GM18909 (cell line): Measurements from ENCODE around the gene IKBKE.

Source experiments
- ATAC-seq: cut with Tn5 transposase; IDR thresholded peaks from one replicate; pipeline ENCODE4 v1.9.1; 2021; ENCODE audit warnings: mild to moderate bottlenecking; ENCODE audit not compliant: unreplicated experiment, poor library complexity

IKBKE gene

DNA sequence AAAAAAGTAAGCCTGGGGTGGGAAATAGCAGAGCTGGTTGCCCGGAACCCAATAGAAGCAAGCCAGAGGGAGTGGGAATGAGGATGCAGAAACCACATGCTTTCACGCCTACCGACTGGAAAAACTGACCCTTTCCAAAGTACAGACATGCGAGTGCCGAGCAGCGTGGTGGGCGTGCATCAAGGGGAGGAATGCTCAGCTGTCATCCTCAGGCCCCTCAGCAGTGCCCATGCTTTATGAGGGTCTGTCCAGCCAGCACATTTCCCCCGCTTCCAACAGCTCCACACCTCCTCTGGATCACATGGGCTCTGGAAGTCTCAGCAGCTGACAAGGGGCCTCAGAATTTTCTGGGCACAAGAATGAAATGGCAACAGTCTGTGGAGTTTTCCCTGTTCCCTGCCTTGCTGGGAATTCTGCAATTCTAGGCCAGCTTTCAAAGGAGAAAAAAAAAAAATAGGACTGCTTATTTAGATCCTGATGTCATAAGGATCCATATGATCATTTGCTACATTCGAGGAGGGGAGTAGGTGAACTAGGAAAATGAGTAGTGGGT, 19.1 kb upstream of the IKBKE start:
- no peak for ATAC-seq

DNA sequence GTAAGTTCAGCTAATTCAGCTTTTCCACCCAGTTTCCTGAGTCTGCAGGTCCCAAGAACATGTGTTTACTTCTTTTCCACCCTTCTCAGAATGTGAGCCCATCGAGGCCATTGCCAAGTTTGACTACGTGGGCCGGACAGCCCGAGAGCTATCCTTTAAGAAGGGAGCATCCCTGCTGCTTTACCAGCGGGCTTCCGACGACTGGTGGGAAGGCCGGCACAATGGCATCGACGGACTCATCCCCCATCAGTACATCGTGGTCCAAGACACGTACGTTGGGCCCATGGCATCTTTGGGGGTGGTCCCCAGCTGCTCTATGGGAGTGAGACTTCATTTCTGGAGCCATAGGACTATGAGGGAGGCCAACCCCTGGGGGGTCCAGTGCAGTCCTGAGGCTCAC, 17.2 kb upstream of the IKBKE start:
- no peak for ATAC-seq

DNA sequence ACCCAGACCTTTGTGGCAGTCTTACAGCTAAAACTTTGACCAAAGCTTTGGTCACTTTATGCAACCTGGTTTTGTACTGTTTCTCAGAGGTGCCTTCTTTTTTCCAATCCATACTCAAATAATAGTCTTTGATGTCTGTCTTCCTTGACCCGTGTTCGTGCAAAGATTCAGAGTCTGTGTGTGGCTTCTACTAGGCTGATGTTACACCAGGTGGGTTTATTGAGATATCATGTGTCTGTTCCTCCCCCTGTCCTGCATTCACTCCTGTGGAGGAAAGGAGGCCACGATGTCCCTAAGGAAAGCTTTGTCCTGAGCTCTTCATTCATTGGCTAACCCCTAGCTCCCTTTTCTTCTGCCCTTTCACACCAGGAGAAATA, 15.0 kb upstream of the IKBKE start:
- ATAC-seq = no peak

DNA sequence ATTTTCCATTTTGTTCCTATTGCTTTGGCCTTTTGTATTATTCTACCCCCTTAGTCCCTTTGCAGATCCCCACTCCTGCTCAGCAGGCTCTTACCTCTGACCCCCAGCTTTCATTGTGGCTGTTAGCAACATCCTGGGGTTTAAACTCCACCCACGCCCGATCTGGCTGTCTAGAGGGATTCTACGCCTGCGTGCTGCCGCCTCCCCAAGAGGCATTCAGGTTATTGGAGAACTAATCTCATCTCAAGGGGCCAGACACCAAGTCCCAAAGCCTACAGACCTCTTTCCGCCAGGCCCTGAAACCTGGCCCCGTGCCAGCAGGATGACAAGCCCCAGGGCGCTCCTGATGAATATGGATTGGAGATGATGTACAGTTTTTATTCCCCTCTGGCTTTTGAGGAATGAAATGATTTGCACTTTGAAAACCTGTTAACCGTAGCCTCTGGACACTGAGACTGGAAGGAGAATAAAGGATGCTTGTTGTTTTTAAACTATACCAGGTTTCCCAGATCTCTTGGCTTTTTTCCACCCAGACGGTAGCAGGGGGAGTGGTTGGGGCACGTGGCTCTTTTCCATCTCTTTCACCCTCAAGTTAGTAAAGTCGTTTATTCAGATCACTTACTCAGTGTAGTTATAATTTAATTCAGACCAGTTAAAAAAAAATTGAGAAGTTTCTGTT, 14.5 kb upstream of the IKBKE start:
- no peak for ATAC-seq

DNA sequence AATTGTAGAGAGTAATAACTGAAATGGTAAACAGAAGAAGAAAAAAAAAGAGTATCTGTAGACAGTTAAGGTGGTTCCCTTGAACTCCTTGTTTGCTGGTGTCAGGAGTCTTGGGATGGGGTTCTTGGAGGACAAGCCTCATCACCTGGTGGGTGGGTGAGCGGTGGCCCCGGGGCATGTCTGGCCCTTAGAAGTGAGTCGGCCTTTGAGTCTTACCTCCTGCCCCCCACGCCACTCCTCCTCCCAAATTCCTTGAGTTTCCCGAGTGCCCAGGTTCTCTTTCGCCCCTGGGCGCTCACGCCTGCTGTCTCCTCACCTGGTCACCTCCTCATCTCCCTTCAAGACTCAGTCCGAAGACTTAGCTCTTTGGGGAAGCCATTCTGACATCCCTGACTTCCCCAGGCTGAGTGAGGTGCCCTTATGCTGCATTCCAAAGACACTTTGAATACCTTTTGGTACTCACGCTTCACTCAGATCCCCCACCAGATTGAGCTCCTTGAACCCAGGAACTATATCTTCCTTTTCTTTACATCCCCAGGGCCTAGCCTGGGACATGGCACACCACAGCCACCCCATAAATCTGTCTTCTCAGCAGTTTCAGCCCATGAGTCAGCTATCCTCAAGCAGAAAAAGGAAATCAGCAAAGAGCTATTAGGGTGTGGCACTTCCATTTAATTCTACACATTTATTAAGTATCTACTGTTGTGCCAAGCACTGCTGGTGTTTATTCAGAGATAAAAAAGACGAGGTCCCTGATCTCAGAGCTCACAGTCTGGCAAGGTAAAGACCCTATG, 13.5 kb upstream of the IKBKE start:
- no peak for ATAC-seq

DNA sequence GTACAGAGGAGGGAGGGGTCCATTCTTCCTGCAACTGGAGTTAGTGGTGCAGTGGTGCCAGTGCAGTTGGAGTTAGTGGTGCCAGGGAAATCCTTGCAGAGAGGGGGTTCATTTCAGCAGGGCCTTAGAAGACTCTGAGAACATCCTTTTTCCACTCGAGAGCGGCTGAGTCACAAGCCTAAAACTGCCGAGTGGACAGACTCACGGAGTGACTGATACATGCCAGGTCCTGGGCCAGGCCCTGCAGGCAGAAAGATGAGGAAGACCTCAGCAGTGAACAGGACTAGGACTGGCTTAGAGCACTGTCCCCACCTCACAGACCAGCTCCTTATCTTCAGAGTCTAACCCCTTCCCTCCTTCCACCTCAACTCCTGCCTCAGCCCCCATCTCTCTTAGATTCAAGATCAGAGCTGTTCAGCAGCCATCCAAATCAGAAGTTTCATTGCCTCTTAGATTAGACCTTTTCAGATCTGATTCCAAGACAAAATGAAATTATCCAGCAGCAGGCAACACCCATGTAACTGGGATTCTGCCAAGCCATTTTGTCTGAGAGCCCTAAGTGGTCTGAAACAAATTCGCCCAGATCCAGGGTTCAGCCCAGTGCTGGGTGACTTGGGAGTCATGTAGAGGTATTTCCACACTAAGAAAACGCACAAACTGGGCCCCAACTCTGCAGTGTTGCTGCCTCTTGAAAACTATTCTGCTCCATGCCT, 12.7 kb upstream of the IKBKE start:
- no peak for ATAC-seq

DNA sequence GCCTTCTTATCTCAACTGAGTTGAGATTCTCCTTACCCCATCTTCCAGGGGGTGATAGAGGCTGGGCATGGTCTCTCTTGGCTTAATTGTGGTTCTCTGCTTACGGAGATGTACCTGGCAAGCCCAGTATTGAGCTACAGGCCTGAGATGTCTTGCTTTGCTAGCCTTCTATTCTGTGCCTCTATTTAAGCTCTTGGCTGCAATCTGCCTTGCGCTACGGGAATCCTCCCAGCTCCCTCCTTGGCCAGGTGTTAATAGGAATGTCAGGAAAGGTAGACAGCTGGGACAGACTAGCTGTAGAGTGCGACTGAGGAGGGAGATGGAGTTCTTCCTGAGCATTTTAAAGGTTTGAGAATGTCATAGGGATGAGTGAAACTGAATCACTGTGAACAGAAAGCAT, 10.6 kb upstream of the IKBKE start:
- ATAC-seq = no peak

DNA sequence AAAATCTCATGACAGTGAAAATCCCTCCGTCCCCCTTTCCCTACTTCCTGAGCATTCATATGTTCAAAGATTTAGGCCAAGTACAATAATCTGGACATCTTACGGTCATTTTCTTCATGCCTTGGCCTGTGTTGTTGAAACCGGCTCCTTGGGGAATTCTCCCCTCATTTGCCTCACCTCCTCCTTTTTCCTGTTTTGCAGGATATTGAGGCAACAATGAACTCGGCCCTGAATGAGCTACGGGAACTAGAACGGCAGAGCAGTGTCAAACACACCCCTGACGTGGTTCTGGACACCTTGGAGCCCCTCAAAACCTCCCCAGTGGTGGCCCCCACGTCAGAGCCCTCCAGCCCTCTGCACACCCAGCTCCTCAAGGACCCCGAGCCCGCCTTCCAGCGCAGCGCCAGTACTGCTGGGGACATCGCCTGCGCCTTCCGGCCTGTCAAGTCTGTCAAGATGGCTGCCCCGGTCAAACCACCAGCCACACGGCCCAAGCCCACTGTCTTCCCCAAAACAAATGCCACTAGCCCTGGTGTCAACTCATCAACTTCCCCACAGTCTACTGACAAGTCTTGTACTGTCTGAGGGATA, 9.3 kb upstream of the IKBKE start:
- no peak for ATAC-seq

DNA sequence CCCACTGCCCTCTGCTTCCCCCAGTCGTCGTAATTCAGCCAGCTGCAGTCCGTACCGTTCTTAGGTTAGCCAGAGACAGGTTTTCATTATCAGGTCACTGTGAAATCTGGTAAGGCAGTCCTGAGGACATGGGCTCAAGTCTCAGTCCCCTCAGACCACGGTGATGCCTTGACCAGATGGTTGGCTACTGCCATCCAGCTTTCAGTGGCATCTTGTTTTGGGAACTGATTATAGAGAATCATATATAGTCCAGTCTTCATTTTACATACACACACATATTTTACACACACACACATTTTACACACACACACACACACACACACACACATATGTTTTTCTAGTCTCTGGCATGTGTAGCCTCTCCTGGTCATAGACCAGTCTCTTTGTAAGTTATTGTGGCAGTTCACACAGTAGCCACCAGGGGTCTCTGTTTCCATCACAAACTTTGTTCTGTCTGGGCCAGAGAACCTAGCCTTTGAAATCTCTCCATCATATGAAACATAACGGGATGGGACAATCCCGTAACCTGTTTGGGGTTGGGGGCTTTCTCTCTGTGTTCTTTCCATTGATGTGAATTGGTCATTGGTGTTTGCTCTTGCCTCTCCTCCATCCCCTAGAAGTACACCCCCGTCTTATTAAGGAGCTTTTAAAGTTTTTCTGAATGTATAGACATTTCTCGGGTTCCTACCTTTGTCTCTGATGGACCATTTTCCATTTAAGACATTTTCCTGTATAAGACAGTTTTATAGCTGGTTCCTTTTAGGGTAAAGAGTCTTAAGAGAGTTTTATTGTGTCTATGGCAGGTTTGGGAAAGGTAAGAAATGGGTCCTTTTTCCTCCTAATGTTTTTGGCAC, 8.4 kb upstream of the IKBKE start:
- ATAC-seq = peak; percentile 58

DNA sequence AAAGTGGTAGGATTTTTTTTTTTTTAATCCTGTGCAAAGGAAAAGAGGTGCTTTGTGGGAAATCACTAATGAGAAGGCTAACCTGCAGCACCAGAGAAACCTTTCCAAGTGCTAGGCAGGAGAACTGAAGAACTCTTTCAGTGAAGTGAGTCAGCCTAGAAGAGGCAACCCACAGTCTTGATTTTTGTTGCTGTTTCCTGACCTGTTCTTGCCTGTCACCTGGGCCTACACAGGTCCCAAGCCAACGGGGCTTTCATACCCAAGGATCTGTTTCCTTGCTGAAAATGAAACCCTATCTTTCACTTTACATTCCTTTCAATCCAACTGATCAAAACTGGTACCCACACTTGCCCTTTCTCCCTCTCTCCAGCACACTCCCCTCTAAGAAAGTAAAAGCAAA, 7.1 kb upstream of the IKBKE start:
- ATAC-seq = no peak

DNA sequence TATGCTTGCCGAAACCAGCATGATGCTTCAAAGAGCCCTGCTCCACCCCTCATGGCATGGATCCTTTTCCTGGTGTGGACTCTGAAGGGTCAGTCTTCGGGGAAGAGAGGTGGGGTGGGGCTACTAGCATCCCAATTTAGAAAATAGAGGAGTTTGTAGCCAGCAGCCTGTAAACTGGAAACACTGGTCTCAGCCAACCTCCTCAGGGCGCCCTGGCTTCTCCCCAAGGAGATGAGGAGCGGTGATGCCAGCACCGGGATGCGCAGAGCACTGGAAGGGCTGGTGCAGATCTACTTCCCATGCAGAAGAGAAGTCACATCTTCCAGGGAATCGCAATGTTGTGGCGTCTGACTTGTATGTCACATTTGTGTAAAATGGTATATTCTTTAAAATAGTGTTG, 6.4 kb upstream of the IKBKE start:
- ATAC-seq = no peak

DNA sequence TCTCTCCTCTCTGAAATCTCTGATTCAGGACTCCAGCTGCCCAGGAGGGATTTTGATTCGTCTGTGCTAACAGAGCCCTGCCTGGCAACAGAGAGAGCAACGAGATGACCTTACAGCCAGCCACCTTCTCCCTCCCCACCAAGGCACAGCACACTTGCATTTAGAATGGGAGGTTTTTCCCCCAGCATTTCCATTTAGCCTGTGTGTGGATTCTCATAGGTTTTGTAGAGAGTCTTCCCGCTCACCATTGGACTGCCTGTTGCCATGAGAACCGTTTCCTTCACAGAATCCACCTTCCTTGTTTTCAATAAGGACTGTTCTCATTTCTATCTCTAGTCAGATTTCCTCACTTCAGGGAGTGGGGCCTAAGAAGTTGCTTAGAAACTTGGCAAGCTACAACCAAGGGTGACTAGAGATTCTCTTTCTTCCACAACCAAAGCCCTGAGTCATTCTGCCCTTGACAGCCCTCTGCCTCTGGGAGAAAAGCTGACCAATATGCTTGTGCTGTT, 5.8 kb upstream of the IKBKE start:
- no peak for ATAC-seq

DNA sequence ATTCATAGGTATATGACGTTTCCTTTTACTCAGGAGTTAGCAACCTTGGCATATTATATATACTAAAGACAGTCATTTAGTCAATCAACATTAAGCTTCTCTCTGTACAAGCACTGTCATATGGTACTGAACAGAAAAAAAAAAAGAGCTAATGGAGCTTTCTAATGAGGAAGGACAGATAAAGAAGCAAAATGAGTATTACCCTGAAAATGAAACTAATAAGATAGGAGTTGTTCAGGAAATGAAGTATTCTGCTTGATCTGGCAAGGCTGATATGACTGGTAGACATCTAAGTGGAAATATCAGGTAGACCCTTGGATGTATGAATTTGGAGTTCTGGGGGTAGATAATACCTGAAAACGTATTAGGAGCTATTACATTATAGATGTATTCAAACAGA, 4.3 kb upstream of the IKBKE start:
- no peak for ATAC-seq

DNA sequence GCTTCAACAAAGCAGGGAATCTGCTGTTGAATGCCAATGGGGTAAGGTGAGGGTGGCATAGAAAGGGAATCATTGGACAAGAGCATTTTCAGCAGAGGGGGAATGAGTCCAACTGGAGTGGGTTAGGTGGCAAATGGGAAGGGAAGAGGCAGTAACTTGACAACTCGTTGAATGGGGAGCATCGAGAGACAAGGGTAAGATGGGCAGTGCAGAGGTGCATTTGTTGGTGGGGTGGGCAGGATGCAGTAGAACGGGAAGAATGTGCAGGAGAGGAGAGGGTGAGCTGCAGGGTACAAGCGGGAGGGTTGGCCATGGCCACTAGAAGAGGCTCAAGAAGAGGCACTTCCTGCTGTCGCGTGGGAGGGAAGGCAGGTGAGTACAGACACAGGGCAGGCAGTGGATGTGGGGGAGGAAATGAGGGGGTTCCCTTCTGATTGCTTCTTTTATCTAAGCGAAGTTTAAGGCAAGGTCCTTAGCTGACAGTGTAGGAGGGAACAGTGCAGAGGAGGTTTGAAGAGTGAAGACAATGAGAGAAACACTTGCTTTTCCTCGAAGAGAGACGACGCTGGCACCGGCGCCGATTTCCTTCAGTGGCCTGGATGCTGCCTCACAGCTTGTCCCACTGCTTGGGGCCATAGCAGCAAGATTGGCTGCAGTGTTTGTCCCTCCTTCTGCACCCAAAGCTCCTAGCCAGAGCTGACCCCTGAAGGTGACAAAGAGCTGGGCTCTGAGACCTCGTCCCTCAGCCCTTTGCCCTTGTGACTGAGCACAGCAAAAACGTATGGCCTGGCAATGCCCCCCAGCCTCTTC, 3.2 kb upstream of the IKBKE start:
- no peak for ATAC-seq

DNA sequence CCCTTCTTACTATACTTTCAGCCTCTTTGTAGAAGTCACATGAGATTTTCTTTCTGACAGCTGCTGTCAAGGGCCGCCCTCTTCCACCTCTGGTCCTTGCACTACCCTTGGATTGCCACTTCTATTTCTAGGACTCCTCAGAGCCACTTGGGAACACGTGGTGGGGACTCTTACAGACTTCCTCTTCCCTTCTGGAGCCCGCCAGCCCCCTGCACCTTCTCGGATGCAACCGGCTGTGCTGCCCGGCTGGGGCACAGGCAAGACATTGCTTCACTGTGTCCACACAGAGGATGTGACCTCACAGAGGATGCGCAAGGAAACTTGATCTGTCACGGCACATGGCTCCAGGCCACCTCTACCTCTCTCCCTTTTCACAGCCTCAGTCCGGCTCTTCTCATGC, 2.4 kb upstream of the IKBKE start:
- ATAC-seq = no peak

DNA sequence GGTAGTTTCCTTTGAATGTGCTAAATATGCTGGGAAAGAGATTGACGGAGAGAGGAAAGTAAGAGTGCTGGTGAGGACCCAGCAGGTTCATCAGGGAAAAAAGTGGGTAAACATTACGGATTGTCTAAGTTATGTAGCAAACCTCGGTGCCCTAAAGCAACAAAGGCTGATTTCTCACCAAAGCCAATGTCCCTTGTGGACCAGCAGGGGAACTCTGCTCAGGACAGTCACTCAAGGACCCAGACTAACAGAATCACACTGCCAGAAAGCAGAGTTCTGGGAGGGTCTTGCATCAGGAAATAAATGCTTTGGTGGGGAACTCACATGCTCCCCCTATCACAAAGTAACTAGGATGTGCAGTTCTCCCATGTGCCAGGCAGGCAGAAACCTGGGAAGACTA, 1.7 kb upstream of the IKBKE start:
- no peak for ATAC-seq

DNA sequence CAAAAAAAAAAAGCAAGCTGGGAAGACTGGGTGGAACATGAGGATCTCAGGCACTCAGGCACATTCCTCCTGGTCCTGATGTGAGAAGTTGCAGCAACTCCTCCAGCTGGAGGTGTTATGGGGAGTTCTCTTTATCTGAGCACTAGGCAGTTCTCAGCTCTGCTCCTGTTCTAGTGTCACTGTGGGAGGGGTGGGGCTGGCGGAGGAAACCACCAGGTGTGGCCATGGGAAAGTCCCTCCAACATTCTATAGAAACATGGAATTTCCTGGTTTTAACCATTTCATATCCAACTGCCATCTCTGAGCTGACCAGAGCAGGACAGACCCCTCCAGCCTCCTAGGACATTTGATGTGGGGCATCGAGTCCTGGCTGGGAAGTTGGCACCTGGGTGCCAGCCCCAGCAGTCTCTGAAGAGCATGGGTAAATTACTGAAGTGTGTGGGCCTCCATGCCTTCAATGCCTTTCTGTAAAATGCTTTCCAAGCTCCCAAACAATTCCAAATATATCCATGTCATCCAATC, 804 bp upstream of the IKBKE start:
- ATAC-seq = no peak

DNA sequence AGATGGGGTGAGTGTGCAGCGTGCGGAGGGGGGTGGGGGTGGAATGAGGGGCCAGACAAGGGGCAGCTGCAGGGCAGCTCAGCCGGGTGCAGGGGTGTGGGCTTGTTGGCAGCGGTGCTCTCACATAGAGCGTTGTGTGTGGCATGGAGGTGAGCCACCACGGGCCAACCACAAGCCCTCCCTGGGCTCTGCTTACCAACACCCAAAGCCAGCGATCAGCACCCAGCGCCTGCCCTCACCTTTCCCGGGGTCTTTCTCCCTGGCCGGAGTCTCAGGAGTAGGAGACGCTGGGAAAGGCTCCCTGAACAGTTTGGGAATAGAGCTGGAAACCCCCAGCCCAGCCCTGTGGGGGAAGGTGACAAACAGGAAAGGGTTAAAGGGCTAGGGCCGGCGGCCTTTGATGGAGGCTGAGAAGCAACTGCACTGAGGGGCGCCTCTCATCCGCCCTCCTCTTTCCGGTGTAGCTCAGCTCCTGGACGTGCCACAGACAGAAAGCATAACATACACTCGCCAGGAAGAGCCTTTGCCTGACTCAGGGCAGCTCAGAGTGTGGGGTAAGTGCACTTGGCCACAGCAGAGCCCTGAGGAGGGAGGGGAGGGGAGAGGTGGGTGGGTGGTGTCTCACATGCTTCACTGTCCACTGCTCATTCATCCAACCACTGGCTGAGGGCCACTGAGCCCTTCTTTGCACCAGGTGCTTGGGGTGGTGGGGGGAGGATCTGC, 577 bp downstream of the IKBKE start:
- peak; percentile 15 for ATAC-seq
